Heart left ventricle (tissue), 16 donors: Measurements from ENCODE around the gene ADAMTS5. TPM values are rescaled to one million over a fixed set of nuclear protein-coding genes. Genes with fewer than 3 reads are reported as not detected.

ENCODE experiments used
- ATAC-seq, 4 donors: fragments of 200-7000 bp; cut with Tn5 transposase; one replicate each; pipeline ENCODE4 v1.9.1; 2020 to 2022; ENCODE audit warnings: moderate library complexity in 4 of 4, mild to moderate bottlenecking in 3 of 4, moderate number of reproducible peaks in 1 of 4
- DNase-seq, 5 donors: peaks; one replicate each; pipeline ENCODE4 v3.0.0-alpha.2; 2020
- H3K27ac ChIP-seq, 12 donors: fragments of 200-600 bp; sonication (generic) in 4 of 12; one replicate each; pipeline versions ENCODE4 v1.5.0 to v1.8.0; 2016 to 2022; ENCODE audit warnings: mild to moderate bottlenecking in 2 of 12
- H3K27me3 ChIP-seq, 9 donors: fragments of 200-600 bp; sonication (generic) in 2 of 9; one replicate each; pipeline versions ENCODE4 v1.5.1 to v1.8.0; 2016 to 2022; ENCODE audit warnings: mild to moderate bottlenecking in 3 of 9
- H3K36me3 ChIP-seq, 9 donors: fragments of 200-600 bp; sonication (generic) in 2 of 9; one replicate each; pipeline versions ENCODE4 v1.5.0 to v1.8.0; 2018 to 2022; ENCODE audit warnings: mild to moderate bottlenecking in 2 of 9
- H3K4me1 ChIP-seq, 12 donors: fragments of 200-600 bp; sonication (generic) in 4 of 12; one replicate each; pipeline versions ENCODE4 v1.5.0 to v1.8.0; 2016 to 2022; ENCODE audit warnings: mild to moderate bottlenecking in 3 of 12
- H3K4me3 ChIP-seq, 12 donors: fragments of 200-600 bp; sonication (generic) in 4 of 12; one replicate each; pipeline versions ENCODE4 v1.5.0 to v1.8.0; 2017 to 2022; ENCODE audit warnings: mild to moderate bottlenecking in 9 of 12, moderate library complexity in 4 of 12
- H3K9me3 ChIP-seq, 12 donors: fragments of 200-600 bp; sonication (generic) in 4 of 12; one replicate each; pipeline versions ENCODE4 v1.5.0 to v1.8.0; 2016 to 2022; ENCODE audit warnings: mild to moderate bottlenecking in 1 of 12
- CTCF ChIP-seq, 12 donors: fragments of 200-600 bp; sonication (generic) in 4 of 12; IDR thresholded peaks; one replicate each; pipeline versions ENCODE4 v1.5.0 to v1.8.0; 2018 to 2022; ENCODE audit warnings: antibody characterized with exemption in 12 of 12, mild to moderate bottlenecking in 5 of 12
- POLR2A ChIP-seq, 2 donors: fragments of 450-650 bp; IDR thresholded peaks; one replicate each; pipeline ENCODE4 v1.6.1; 2017; ENCODE audit warnings: antibody characterized with exemption in 2 of 2, mild to moderate bottlenecking in 2 of 2, moderate library complexity in 2 of 2
- WGBS, 4 donors: extraction: QIAGEN DNeasy Blood & Tissue Kit in 2 of 4; methylation state at CpG; one replicate each; pipeline versions ENCODE4 v1.1.5 to v1.1.7; 2013 to 2018; 5-methylcytosine and 5-hydroxymethylcytosine counted together
- intact Hi-C, 10 donors: fragments of 100-400 bp; cut with DNase I; formaldehyde crosslinking; loops; one replicate each; pipeline versions ENCODE4 v1.11.1 to v1.14.2; 2022
- polyA plus RNA-seq, 2 donors: library from polyadenylated mRNA; stranded (reverse); fragments of 200-250 nt; gene quantifications; one replicate each; pipeline ENCODE4 v1.2.3, GENCODE V29; 2013
- total RNA-seq, 9 donors: library from RNA; depleted of rRNA in 2 of 9; stranded (reverse); fragments of >200 nt in 2 of 9; fragmentation: NEBNext Ultra II Directional in 3 of 9; extraction: Animal tissue kit (Norgen Biotek cat#: 25700) in 3 of 9; gene quantifications; one replicate each; pipeline versions ENCODE4 v1.1.0 to v1.2.4, GENCODE V29; 2016 to 2023
- donor health status: ischemic (EF 13 %, LVEDD 7.1; RV severe dilation, severe dysfunction).
- donor health status: healthy with polysubstance abuse.
- donor health status: DM: no; HTN: yes; CAD: no.
- donor health status: DM: no; HTN: no; CAD: no.
- donor health status: ischemic (EF 25% LVEDD 6.9; RV normal size, moderate dysfunction).
- donor health status: ischemic (EF 25% LVEDD 5.7; RV mildly dilated, moderate dysfunction).
- donor health status: healthy.
- donor health status: DM: yes; HTN: yes; CAD: no.
- donor health status: ischemic (EF 35%, LVEDD 5.7; RV mildly dilated, moderate dysfunction).
- donor health status: nonischemic (EF 11% LVEDD 7.7; RV severe dilation, severe dysfunction).
- donor health status: DM: yes; HTN: yes; CAD: no.
- donor health status: PGD.
- donor health status: ischemic (EF 29% LVEDD 5.4; RV normal size, mild dysfunction).
- donor health status: nonischemic (EF 23%, LVEDD 6.1; RV moderate dilation, normal function).

The ADAMTS5 gene
- total and polyA plus RNA-seq, 11 donors: 0.98 to 22.7 (median 3.1) TPM

- Histone ChIP-seq H3K27me3 (no peaks in the 10 kb centered on the region), H3K36me3 (no peaks in the 10 kb centered on the region), H3K9me3 (no peaks in the 10 kb centered on the region), H3K4me1 (peaks cover 0 to 5% (median 0%) of the 10 kb centered on the region in 12 donors), H3K27ac (no peak overlapping the region), H3K4me3 (no peak overlapping the region)
- no peak for ATAC-seq
- intact Hi-C loops: loop anchor here in 6 of 10 donors (5.0 to 10.0 kb wide), 3 partner anchors 590 to 680 kb away; no protein-coding TSS in a partner anchor
- DNase-seq: no peak
- 93 to 98% (median 96%) methylated on average over 2 of the region's 2 CpGs for WGBS, 4 donors
- TF ChIP-seq POLR2A (IDR thresholded peaks at IDR 0.05): no peak
- TF ChIP-seq CTCF (IDR thresholded peaks at IDR 0.05): no peak
Observed at GRCh38 chr21:26884436-26884835, 82.5 kb downstream of the ADAMTS5 start.

- DNase-seq (no peak), ATAC-seq (peak in 2 of 4 donors; percentile 45 to 55)
- no peaks in the 10 kb centered on the region for H3K36me3 ChIP-seq
- peak overlapping the region in 1 of 12 donors; percentile 30 for H3K27ac ChIP-seq
- intact Hi-C loops: loop anchor here in 6 of 10 donors (5.0 to 10.0 kb wide), 3 partner anchors 591 to 681 kb away; no protein-coding TSS in a partner anchor
- TF ChIP-seq POLR2A (IDR thresholded peaks at IDR 0.05) (no peak), CTCF (IDR thresholded peaks at IDR 0.05) (no peak)
- peaks cover 0 to 5% (median 0%) of the 10 kb centered on the region in 12 donors for H3K4me1 ChIP-seq
- H3K27me3 ChIP-seq: no peaks in the 10 kb centered on the region
- H3K9me3 ChIP-seq: no peaks in the 10 kb centered on the region
- no peak overlapping the region for H3K4me3 ChIP-seq
- 57 to 80% (median 63%) methylated on average over 2 of the region's 2 CpGs for WGBS, 4 donors
Observed at GRCh38 chr21:26883768-26884167, 83.1 kb downstream of the ADAMTS5 start.

- Histone ChIP-seq H3K9me3 (no peaks in the 10 kb centered on the region), H3K4me3 (no peak overlapping the region), H3K27ac (no peak overlapping the region), H3K4me1 (peaks cover 0 to 5% (median 0%) of the 10 kb centered on the region in 12 donors), H3K27me3 (no peaks in the 10 kb centered on the region), H3K36me3 (no peaks in the 10 kb centered on the region)
- WGBS, 4 donors: 50 to 59% (median 58%) methylated on average over 4 of the region's 4 CpGs
- no peak for DNase-seq
- intact Hi-C loops: loop anchor here in 6 of 10 donors (5.0 to 10.0 kb wide), 3 partner anchors 593 to 683 kb away; no protein-coding TSS in a partner anchor
- no peak for ATAC-seq
- TF ChIP-seq POLR2A (IDR thresholded peaks at IDR 0.05) (no peak), CTCF (IDR thresholded peaks at IDR 0.05) (peak in 11 of 12 donors; percentile 16 to 57 (median 38))
Observed at GRCh38 chr21:26881504-26882228, 85.2 kb downstream of the ADAMTS5 start.

GRCh38 chr21:26877018-26877417 lies 89.9 kb downstream of the ADAMTS5 start:
- TF ChIP-seq CTCF (IDR thresholded peaks at IDR 0.05) (no peak), POLR2A (IDR thresholded peaks at IDR 0.05) (no peak)
- Histone ChIP-seq H3K36me3 (no peaks in the 10 kb centered on the region), H3K9me3 (peaks cover 0 to 20% (median 4%) of the 10 kb centered on the region in 12 donors), H3K27me3 (no peaks in the 10 kb centered on the region), H3K4me1 (no peaks in the 10 kb centered on the region), H3K4me3 (no peak overlapping the region), H3K27ac (no peak overlapping the region)
- intact Hi-C loops: loop anchor here in 1 of 10 donors (10.0 kb wide), 1 partner anchor 598 kb away; no protein-coding TSS in a partner anchor
- DNase-seq: no peak
- 67 to 78% (median 73%) methylated on average over 6 of the region's 6 CpGs for whole genome bisulfite sequencing, 4 donors
- no peak for ATAC-seq
